ENCODE measurements around the gene NCKAP5. TPM values are rescaled to one million over a fixed set of nuclear protein-coding genes. Genes with fewer than 3 reads are reported as not detected.

NCKAP5 gene
- total and polyA plus RNA-seq, 8 donors = 0.23 to 1.5 (median 0.44) TPM

DNA sequence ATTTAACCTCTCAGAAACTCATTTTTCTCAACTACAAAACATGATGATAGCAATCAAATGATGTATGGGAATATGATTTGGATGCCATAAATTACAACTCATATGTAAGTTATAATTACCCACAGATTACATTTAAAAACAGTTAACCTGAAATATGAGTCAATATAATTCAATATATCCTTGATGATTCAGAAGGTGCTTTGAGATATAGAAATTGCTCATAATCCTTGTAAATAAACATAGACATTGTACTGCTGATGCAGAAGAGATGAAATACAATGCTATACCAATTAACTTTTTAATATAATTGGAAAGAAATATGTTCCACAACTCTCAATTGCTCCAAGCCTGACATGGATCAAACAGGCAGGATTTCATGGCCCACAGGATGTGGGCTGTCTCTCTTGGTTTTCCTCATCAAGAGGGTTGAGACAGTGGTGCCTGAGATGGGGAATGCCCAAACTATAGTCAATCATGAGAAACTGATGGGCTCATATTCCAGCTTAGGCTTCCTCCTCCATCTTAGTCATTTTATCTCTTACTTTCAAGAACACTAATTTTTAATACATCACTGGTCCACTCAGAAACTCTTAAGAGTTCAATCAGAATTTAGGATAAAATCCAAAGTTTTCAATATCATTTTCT, 49.4 kb downstream of the NCKAP5 start:
- Histone ChIP-seq H3K9me3 (no peaks in the 10 kb centered on the region), H3K4me3 (no peak overlapping the region), H3K27ac (no peak overlapping the region), H3K4me1 (no peaks in the 10 kb centered on the region), H3K36me3 (no peaks in the 10 kb centered on the region), H3K27me3 (no peaks in the 10 kb centered on the region)
- no peak for FAIRE-seq
- TF ChIP-seq, protein P1, sequence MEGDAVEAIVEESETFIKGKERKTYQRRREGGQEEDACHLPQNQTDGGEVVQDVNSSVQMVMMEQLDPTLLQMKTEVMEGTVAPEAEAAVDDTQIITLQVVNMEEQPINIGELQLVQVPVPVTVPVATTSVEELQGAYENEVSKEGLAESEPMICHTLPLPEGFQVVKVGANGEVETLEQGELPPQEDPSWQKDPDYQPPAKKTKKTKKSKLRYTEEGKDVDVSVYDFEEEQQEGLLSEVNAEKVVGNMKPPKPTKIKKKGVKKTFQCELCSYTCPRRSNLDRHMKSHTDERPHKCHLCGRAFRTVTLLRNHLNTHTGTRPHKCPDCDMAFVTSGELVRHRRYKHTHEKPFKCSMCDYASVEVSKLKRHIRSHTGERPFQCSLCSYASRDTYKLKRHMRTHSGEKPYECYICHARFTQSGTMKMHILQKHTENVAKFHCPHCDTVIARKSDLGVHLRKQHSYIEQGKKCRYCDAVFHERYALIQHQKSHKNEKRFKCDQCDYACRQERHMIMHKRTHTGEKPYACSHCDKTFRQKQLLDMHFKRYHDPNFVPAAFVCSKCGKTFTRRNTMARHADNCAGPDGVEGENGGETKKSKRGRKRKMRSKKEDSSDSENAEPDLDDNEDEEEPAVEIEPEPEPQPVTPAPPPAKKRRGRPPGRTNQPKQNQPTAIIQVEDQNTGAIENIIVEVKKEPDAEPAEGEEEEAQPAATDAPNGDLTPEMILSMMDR (IDR thresholded peaks at IDR 0.05) = no peak
- no peak for DNase-seq
- intact Hi-C loops (cut with DNase I) = no loop called here
- no peak for ATAC-seq

DNA sequence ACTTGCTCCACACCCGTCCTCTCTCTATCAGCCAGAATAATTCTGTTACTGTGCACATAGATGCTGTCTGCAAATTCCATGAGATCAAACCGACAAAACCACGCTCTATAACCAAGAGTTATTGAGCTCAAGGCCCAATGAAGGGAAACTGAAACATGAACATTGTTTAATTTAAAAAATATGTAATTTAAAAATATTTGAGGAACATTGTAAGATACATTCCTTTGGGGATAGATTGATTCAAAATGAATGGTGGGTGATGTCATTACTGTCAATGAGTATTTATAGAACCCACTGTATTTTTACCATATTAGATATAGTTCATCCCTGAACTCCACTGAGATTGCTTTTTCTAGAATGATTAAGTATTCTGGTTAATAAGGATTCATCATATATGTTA, 50.4 kb downstream of the NCKAP5 start:
- Histone ChIP-seq H3K9me3 (no peaks in the 10 kb centered on the region), H3K27ac (no peak overlapping the region), H3K36me3 (no peaks in the 10 kb centered on the region), H3K27me3 (no peaks in the 10 kb centered on the region), H3K4me3 (no peak overlapping the region), H3K4me1 (no peaks in the 10 kb centered on the region)
- ATAC-seq (no peak), DNase-seq (no peak), FAIRE-seq (no peak)
- TF ChIP-seq, protein P1 (IDR thresholded peaks at IDR 0.05) = no peak
- intact Hi-C loops (cut with DNase I) = no loop called here
- 77 to 85% methylated on average over 3 of the region's 3 CpGs for WGBS, 2 donors

DNA sequence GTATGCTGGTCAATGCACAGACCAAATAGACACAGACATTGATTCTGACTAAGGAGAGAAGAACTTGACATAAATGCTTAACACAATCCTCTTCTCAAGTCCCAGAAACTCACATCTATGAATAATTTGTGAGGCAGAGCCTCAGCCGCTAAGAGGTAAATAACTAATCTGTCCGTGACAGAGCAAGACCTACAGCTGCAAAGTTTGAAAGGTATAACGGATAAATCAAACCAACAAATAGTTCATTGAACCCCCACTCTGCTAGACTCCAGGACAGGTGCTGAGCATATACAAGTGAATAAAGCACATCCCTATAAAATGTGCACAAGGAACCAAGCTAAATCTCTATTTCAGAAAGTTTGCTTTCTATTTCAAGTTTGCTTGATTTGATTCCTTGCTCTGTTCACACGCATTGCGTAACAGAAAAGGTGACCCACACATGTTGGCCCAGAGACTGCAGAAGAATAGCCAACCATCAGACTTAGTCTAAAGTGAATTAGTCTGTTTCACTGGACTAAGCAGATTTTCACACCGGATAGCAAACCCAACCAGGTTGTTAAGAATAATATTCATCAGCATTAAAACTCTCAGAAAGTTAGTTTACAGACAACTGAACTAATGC, 51.7 kb downstream of the NCKAP5 start:
- TF ChIP-seq, protein P1 (IDR thresholded peaks at IDR 0.05) = no peak
- FAIRE-seq = no peak
- H3K36me3 ChIP-seq = no peaks in the 10 kb centered on the region
- DNase-seq = no peak
- no peaks in the 10 kb centered on the region for H3K27me3 ChIP-seq
- WGBS, 2 donors = 80 to 87% methylated on average over 6 of the region's 6 CpGs
- no peak overlapping the region for H3K27ac ChIP-seq
- no peak overlapping the region for H3K4me3 ChIP-seq
- H3K9me3 ChIP-seq = no peaks in the 10 kb centered on the region
- intact Hi-C loops (cut with DNase I) = no loop called here
- H3K4me1 ChIP-seq = no peaks in the 10 kb centered on the region
- ATAC-seq = no peak

DNA sequence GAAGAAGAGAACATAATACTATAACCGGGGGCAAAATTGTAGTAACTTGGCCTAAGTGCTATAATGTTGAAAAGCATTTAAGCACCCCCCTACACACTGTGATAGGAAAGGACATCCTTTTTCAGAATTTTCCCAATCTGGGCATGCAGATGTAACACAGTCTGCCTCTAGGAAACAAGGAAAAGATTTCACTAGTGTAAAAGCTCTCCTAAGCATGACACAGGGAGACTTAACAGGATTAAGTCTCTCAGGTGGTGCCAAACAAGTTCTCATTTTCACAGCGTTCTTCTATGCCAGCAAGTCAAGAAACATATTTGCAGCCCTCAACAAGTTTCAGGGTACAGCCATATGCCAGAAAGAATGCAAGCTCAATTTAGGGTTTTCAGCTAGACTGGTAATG, 53.0 kb downstream of the NCKAP5 start:
- WGBS, 2 donors = 78 to 91% methylated on average over 2 of the region's 2 CpGs
- intact Hi-C loops (cut with DNase I) = no loop called here
- no peak for FAIRE-seq
- ATAC-seq = no peak
- Histone ChIP-seq H3K4me1 (no peaks in the 10 kb centered on the region), H3K36me3 (no peaks in the 10 kb centered on the region), H3K9me3 (no peaks in the 10 kb centered on the region), H3K27ac (no peak overlapping the region), H3K4me3 (no peak overlapping the region), H3K27me3 (no peaks in the 10 kb centered on the region)
- no peak for DNase-seq
- TF ChIP-seq, protein P1 (IDR thresholded peaks at IDR 0.05) = no peak

DNA sequence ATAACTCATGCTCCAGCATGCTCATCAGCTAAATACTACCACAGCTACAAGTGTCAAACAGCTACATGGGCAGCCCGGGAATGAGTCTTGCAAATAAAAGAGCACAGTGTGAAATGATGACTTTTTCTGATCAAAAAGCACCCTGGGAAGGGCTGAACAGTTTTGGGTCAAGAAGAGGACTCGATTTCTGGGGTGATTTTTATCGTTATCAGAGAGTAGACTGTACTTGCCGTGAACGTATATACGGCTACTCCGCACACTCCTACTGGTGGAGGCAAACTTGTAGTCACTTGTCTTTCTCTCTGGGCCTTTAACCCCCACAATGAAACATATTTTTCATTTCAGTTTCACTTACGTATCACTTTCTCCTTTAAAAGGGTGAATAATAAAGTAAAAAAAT, 54.4 kb downstream of the NCKAP5 start:
- no peaks in the 10 kb centered on the region for H3K4me1 ChIP-seq
- no peaks in the 10 kb centered on the region for H3K27me3 ChIP-seq
- intact Hi-C loops (cut with DNase I) = no loop called here
- H3K36me3 ChIP-seq = no peaks in the 10 kb centered on the region
- H3K4me3 ChIP-seq = no peak overlapping the region
- 79 to 88% methylated on average over 8 of the region's 8 CpGs for WGBS, 2 donors
- H3K27ac ChIP-seq = no peak overlapping the region
- TF ChIP-seq, protein P1 (IDR thresholded peaks at IDR 0.05) = no peak
- FAIRE-seq (no peak), DNase-seq (no peak), ATAC-seq (no peak)
- no peaks in the 10 kb centered on the region for H3K9me3 ChIP-seq

All from pancreas (tissue), 10 donors.